Central memory CD8-positive, alpha-beta T cell (primary cell): ENCODE data around the gene COL27A1.
"Not testable (repeated sequence)": the region's sequence is repeated elsewhere in the genome, so short reads cannot be mapped to it uniquely, and the experiment has no call there.

Experiments
- ATAC-seq: fragments of 150-1000 bp; cut with Tn5 transposase; replicated peaks from 2 replicates; pipeline ENCODE4 v1.10.0; 2022; ENCODE audit warnings: mild to moderate bottlenecking, moderate FRiP score, moderate number of reproducible peaks; ENCODE audit not compliant: poor library complexity, severe bottlenecking; ENCODE audit errors: extremely low read depth
- DNase-seq, 2 donors: peaks; one replicate each; pipeline ENCODE4 v3.0.0; 2021; ENCODE audit warnings: low spot score in 2 of 2
- H3K27ac Mint-ChIP-seq: one replicate; pipeline ENCODE4 v1.8.0; 2022; ENCODE audit warnings: low read depth, mild to moderate bottlenecking, moderate library complexity, mixed read lengths
- H3K27me3 Mint-ChIP-seq: one replicate; pipeline ENCODE4 v1.8.0; 2022; ENCODE audit warnings: mixed read lengths
- H3K36me3 Mint-ChIP-seq: one replicate; pipeline ENCODE4 v1.8.0; 2022; ENCODE audit warnings: mild to moderate bottlenecking, moderate library complexity, mixed read lengths; ENCODE audit not compliant: insufficient read depth
- H3K4me1 Mint-ChIP-seq: one replicate; pipeline ENCODE4 v1.8.0; 2022; ENCODE audit warnings: mixed read lengths
- H3K4me3 Mint-ChIP-seq: one replicate; pipeline ENCODE4 v1.8.0; 2022; ENCODE audit warnings: mild to moderate bottlenecking, moderate library complexity, mixed read lengths
- H3K9me3 Mint-ChIP-seq: one replicate; pipeline ENCODE4 v1.8.0; 2022; ENCODE audit warnings: mixed read lengths

Gene COL27A1

DNA sequence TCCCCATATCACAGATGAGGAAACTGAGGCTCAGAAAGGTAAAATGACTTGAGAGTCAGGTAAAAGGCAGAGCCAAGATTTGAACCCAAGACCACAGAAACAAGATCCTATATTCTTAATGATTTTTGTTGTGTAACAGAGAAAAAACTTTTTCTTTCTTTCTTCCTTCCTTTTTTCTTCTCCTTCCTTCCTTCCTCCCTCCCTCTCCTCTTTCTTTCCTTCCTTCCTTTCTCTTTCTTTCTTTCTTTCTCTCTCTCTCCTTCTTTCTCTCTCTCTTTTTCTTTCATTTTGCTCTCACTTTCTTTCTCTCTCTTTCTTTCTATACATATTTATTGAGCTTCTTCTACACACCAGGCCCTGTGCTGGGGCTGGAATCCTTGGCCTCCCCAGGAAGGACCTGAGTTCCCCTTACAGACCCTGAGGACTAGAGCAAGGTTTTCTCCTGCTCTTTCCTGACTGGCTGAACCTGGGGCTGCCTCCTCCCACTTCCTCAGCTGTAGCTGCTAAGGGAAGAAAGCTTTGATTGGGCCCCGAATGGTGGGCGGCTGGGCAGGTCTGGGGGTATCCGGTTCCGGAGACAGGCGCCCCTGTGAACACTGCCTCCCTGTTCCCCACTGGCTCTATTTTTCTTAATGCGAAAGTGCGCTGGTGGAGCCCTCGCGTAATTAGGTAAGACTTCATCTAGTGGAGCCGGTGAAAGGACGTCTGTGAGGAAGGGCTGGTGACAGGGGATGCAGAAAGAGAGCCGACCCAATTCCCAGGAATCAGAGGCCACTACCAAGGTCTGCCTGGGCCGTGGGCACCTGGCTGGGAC lies 28.9 kb upstream of the COL27A1 start:
- peaks cover 5% of the 10 kb centered on the region for H3K9me3 Mint-ChIP-seq
- H3K4me3 Mint-ChIP-seq, result no peak overlapping the region
- no peak overlapping the region for H3K27ac Mint-ChIP-seq
- no peaks in the 10 kb centered on the region for H3K4me1 Mint-ChIP-seq
- no peaks in the 10 kb centered on the region for H3K36me3 Mint-ChIP-seq
- DNase-seq (no peak), ATAC-seq (no peak)
- peaks cover 47% of the 10 kb centered on the region for H3K27me3 Mint-ChIP-seq

DNA sequence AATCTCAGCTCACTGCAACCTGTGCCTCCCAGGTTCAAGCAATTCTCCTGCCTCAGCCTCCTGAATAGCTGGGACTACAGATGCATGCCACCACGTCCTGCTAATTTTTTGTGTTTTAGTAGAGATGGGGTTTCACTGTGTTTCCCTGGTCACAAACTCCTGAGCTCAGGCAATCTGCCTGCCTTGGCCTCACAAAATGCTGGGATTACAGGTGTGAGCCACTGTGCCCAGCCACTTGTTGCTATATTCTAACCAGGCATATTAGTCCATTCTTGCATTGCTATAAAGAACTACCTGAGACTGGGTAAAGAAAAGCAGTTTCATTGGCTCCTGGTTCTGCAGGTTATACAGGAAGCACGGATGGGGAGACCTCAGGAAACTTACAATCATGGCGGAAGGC lies 26.6 kb upstream of the COL27A1 start:
- ATAC-seq, DNase-seq, H3K27ac Mint-ChIP-seq, H3K36me3 Mint-ChIP-seq, H3K9me3 Mint-ChIP-seq, H3K4me1 Mint-ChIP-seq, H3K4me3 Mint-ChIP-seq: not testable (repeated sequence)
- peaks cover 54% of the 10 kb centered on the region for H3K27me3 Mint-ChIP-seq

DNA sequence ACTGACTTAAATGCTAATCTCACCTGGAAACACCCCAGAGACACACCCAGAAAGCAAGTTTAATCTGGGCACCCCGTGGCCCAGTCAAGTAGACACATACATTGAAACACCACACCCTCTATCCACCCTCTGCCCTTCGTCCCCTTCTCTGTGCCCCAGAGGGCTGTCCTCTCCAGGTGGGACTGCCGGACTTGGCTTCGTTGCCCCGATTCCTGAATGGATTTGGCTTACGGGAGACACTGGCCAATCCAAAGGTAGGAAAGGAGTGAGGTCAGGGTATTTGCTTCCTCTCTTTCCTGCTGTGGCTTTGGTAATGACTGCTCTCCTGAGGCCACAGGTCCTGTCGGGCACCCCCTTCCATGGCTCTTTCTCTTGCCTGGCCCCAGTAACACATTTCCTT lies 25.2 kb upstream of the COL27A1 start:
- H3K27me3 Mint-ChIP-seq, result peaks cover 59% of the 10 kb centered on the region
- peaks cover 5% of the 10 kb centered on the region for H3K9me3 Mint-ChIP-seq
- H3K4me1 Mint-ChIP-seq, result no peaks in the 10 kb centered on the region
- no peak overlapping the region for H3K27ac Mint-ChIP-seq
- no peak for ATAC-seq
- DNase-seq, result no peak
- no peaks in the 10 kb centered on the region for H3K36me3 Mint-ChIP-seq
- no peak overlapping the region for H3K4me3 Mint-ChIP-seq

DNA sequence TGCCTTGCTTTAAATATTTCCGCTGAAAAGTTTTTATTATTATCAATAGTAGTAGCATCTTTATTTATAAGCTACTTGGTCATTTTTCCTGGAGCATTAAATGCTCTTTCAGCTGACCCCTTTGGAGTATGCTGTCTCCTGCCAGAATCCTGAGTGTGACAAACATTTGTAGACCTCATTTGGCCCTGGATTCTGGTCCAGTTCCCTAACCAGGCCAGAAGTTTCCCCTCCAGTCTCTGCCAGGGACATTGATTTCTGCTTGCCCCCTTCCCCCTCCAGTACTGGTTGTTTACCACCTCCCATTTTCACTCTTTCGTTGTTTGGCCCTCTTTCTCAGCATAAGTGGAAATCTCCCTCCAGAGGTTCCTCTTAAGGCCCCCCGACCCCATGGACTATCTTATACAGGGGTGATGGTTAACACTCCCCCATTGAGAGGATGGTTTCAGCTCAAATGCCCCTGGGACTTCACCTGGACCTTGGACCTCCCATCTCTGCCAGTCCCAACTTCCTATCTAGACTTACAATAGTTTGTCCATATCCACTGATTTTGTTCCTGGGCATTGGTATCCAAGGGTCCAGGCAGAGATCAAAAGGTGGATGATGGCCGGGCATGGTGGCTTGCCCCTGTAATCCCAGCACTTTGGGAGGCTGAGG lies 24.6 kb upstream of the COL27A1 start:
- Mint-ChIP-seq H3K27me3 (peaks cover 59% of the 10 kb centered on the region), H3K9me3 (peaks cover 5% of the 10 kb centered on the region), H3K4me1 (no peaks in the 10 kb centered on the region), H3K27ac (no peak overlapping the region), H3K4me3 (no peak overlapping the region), H3K36me3 (no peaks in the 10 kb centered on the region)
- DNase-seq, result no peak
- ATAC-seq, result no peak

DNA sequence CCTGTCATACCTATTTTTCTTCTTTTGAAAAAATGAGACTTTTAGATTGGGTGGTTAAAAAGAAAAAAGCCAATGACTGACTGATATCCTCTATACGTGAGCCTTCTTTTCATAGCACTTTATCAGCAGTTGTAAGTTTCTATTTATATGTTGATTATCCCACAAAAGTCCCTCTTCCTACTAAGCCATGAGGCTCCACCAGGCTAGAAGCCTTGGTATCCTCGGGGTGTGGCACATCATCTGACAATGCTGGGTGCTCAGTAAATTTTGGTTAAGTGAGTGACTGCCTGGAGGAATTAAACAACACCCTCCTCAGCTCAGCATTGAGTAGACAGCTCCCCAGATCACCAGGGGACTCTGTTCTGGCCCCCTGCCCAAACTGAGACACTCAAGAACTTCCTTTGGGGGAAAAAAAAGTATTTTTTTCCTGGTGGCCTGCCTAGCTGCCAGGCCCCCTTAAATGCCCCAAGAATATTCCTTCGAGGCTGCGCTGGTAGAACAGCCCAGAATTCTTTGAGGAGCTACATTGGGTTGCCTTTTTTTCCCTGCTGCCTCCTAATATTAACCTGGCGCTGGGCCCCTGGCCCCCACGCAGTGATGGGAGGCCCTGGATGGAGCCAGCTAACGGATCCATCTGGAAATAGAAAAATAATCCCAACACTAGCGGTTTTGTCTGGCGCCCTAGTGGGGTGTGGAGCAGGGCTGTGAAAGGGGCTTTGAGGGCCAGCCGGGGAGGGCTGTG lies 23.4 kb upstream of the COL27A1 start:
- Mint-ChIP-seq H3K27ac (no peak overlapping the region), H3K27me3 (peaks cover 58% of the 10 kb centered on the region), H3K4me1 (no peaks in the 10 kb centered on the region), H3K9me3 (peaks cover 5% of the 10 kb centered on the region), H3K4me3 (no peak overlapping the region), H3K36me3 (no peaks in the 10 kb centered on the region)
- no peak for ATAC-seq
- no peak for DNase-seq

DNA sequence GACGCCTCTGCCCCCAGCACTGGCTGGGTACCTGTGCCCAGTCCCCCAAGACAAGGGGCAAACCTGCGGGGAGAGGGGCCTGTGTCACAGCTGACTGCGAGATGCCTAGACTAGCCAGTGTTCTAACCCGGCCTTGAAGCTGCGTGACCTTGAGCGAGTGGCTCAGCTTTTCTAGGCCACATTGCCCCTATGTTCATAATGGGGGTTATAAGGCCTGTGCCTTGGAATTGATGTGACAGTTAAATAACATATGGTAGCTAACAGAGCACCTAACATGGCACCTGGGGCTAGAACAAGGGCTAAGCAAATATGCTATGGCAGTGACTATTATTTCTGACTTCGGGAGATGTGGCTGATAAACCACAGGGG lies 22.8 kb upstream of the COL27A1 start:
- Mint-ChIP-seq H3K4me3 (no peak overlapping the region), H3K9me3 (no peaks in the 10 kb centered on the region), H3K4me1 (no peaks in the 10 kb centered on the region), H3K27me3 (peaks cover 58% of the 10 kb centered on the region), H3K36me3 (no peaks in the 10 kb centered on the region), H3K27ac (no peak overlapping the region)
- ATAC-seq, result no peak
- DNase-seq, result no peak

DNA sequence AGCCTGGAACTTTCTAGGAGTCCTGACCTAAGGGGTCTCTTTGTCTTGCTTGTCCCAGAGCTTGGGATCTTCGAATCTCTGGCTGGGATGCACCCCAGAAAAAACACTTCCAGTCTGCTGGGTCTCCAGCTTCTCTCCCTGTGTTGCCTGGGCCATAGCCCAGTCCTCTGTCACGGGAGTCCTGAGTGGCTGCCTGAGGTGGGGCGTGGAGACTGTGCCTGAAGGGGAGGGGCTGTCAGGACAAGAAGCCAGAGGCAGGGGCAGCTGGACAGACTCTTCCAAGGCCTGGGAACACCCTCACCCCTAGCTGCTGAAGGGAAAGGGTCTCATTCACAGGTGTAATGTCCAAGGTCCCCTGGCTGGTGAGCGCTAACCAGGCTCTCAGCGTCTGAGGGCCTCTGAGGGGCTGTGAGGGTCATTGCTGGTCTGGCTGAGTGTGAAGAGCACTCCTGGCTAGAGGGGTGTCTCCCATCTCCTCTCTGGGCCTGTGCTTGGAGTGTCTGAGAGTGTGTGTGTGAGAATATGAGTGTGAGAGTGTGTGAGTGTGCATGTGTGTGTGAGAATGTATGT lies 20.4 kb upstream of the COL27A1 start:
- H3K27me3 Mint-ChIP-seq, result peaks cover 40% of the 10 kb centered on the region
- no peaks in the 10 kb centered on the region for H3K36me3 Mint-ChIP-seq
- no peak overlapping the region for H3K4me3 Mint-ChIP-seq
- ATAC-seq (no peak), DNase-seq (no peak)
- H3K4me1 Mint-ChIP-seq, result no peaks in the 10 kb centered on the region
- H3K27ac Mint-ChIP-seq, result no peak overlapping the region
- H3K9me3 Mint-ChIP-seq, result no peaks in the 10 kb centered on the region

DNA sequence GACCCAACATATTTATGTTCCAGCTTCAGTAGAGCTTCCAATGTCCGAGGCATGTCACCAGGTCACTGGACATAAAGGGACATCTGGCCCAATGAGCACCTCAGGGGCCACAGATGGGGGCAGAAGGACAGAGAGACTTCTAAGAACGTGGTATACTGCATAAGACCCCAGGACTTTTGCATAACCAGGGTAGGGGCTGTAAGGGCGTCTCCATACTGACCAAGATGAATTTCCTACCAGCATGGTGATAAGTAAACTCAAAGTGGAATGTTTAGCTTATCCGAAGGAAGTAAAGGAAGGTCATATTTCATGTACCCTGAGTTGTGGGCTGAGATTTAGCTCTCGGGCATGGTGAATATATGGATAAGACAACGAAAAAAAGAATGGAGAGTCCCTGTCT lies 17.5 kb upstream of the COL27A1 start:
- Mint-ChIP-seq H3K9me3 (no peaks in the 10 kb centered on the region), H3K36me3 (no peaks in the 10 kb centered on the region), H3K27me3 (peaks cover 43% of the 10 kb centered on the region), H3K4me1 (no peaks in the 10 kb centered on the region), H3K4me3 (no peak overlapping the region), H3K27ac (no peak overlapping the region)
- ATAC-seq (no peak), DNase-seq (no peak)

DNA sequence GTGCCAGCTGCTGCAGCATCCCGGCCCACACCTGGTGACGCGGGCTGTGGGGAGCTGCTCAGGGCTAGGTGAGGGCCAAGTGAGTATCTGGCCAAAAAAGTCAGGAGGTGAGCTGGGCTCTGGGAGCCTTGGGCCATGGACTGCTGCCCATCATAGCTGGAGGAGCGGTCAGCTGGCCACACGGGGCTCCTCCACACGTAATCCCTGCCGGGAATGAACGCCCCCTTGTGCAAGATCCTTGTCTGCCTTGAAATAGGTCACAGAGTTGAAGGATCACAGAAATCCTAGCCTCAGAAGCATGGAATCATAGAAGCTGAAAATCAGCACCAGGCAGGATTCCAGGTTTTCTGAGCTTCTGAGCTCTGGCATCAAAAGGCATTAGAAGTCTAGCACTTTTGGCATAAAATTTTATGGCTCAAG lies 16.8 kb upstream of the COL27A1 start:
- H3K27me3 Mint-ChIP-seq, result peaks cover 42% of the 10 kb centered on the region
- H3K9me3 Mint-ChIP-seq, result no peaks in the 10 kb centered on the region
- H3K36me3 Mint-ChIP-seq, result no peaks in the 10 kb centered on the region
- no peaks in the 10 kb centered on the region for H3K4me1 Mint-ChIP-seq
- H3K4me3 Mint-ChIP-seq, result no peak overlapping the region
- ATAC-seq (no peak), DNase-seq (no peak)
- H3K27ac Mint-ChIP-seq, result no peak overlapping the region

DNA sequence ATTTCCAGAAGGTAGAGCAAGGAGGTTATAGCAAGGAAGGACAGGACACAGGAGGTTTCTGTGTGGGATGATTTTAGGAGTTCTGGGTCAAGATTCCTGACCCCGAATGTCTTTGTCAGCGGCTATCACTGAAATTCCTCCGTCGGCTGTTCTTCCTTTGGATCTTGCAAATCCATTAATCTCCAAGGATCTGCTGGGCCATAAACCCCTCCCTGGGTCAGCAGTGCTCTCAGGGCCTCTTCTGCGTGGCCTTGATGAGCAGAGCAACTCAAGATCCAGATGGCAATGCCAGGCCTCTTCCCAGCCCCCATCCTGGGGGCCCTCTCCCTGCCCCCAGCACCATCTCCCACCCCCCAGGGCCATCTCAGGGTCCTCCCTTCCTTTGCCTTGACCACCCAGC lies 16.3 kb upstream of the COL27A1 start:
- no peak for ATAC-seq
- Mint-ChIP-seq H3K27me3 (peaks cover 42% of the 10 kb centered on the region), H3K36me3 (no peaks in the 10 kb centered on the region), H3K4me1 (no peaks in the 10 kb centered on the region), H3K27ac (no peak overlapping the region), H3K9me3 (no peaks in the 10 kb centered on the region), H3K4me3 (no peak overlapping the region)
- DNase-seq, result no peak

DNA sequence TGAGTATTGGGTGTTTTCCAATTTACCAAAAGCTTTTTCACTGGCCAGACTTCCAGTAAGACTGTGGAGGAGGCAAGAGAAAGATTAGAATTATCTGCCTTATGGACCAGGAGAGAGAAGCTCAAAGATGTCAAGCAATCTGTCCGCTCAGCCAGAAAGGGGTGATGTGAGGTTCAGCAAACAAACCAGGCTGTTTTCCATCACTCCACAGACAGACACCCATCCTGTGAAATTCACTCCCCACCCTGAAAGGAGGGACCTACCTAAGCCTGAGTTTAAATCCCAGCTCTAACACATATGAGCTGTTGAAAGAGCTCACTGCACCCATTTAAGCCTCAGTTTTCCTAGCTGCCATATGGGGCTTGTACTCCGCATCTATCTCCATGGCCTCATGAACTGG lies 14.9 kb upstream of the COL27A1 start:
- H3K4me3 Mint-ChIP-seq, result no peak overlapping the region
- no peaks in the 10 kb centered on the region for H3K36me3 Mint-ChIP-seq
- DNase-seq, result no peak
- no peaks in the 10 kb centered on the region for H3K9me3 Mint-ChIP-seq
- no peaks in the 10 kb centered on the region for H3K4me1 Mint-ChIP-seq
- no peak overlapping the region for H3K27ac Mint-ChIP-seq
- no peak for ATAC-seq
- H3K27me3 Mint-ChIP-seq, result peaks cover 50% of the 10 kb centered on the region

DNA sequence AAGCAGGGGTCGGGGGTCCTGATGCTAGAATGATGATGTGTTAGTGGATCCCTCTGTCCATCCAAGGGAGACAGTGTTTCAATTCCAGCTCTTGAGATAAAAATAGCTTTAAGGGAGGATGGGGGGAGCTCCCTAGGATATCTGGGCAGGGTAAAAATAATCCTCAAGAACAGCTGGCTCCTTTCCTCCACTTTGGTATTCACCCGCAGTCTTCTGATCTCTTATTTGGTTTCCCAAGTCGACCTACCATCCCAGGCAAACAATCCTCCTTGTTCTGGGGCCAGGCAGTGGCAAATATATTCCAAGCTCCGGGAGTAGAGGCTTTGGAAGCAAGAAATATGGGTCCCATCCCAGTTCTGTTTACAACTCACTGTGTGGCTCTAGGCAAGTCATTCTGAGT lies 14.5 kb upstream of the COL27A1 start:
- DNase-seq (no peak), ATAC-seq (no peak)
- H3K36me3 Mint-ChIP-seq, result no peaks in the 10 kb centered on the region
- no peak overlapping the region for H3K4me3 Mint-ChIP-seq
- H3K27me3 Mint-ChIP-seq, result peaks cover 50% of the 10 kb centered on the region
- H3K4me1 Mint-ChIP-seq, result no peaks in the 10 kb centered on the region
- H3K9me3 Mint-ChIP-seq, result no peaks in the 10 kb centered on the region
- H3K27ac Mint-ChIP-seq, result no peak overlapping the region
